T-helper 2 cell (primary cell): Measurements from ENCODE around the gene SIL1.
A peak's percentile ranks its signal among the peaks of the same experiment; 100 is the strongest.
"Not testable (repeated sequence)": the region's sequence is repeated elsewhere in the genome, so short reads cannot be mapped to it uniquely, and the experiment has no call there.

Experiments used
- DNase-seq, 5 experiments: peaks; one replicate each; pipeline versions ENCODE4 v3.0.0 to v3.0.0-alpha.2; 2012 to 2022
- total RNA-seq, 2 donors: gene quantifications; one replicate each; lab custom pipeline; 2026; lab: John Stamatoyannopoulos, UW

SIL1 gene
- 8.4 to 14.8 reads per million in 2 donors for total RNA-seq

GRCh38 chr5:139197710-139198669 is at the start of gene SIL1:
SIL1 (minus strand) TSS chr5:139198368; CDS start chr5:139127843, 70,525 bp downstream.
- DNase-seq, result peak; percentile 88 to 98 (median 97)

DNA sequence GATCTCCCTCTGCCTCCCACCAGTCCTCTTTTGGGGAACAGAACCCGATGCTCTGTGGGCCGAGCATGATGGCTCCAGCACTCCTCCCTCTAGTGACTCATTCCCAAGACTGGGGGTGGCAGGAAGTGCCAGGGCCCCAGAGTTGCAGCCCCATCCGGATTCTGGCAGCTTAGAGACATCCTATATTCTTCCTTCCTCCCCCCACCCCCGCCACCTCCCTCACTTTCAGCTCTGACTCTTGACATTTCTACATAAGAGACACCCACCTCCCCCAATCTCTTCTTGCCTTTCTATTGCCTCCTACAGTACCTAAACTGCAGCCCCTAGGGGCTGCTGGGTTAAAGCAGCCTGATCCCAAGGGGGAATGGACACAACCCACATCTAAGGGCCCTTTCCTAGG is 48.2 kb upstream of the SIL1 start:
- DNase-seq, result peak in 2 of 5 experiments; percentile 30 to 40

DNA sequence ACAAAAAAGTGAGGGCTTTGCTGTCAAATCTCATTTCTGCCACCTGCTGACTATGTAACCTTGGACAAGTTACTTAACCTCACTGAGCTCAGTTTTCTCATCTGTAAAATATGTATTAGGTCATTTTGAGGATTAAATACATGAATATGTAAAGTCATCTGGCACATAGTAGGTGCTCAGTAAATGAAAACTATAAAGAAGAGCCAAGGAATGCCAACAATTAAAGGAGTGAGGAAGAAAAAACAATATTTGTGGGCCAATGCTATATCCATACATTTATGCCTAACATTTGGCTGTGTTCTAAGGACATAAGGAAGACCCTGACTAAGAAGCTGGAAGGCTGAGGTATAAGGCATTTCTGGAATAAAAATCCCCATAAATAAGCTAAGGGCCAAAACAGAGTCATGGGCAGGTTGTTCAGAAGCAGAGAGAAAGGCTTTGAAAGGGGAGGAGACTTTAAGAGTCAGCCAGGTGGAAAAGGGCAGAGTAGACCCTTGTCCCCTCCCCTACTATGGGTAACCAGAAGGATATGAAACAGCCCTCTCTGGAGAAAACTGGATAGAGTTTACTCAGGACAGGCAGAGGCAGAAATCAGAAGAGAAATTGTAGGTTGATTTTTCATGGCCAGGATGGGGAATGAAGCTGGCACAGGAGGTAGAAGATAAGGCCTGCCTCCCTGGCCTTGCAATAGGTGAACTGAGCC is 47.6 kb upstream of the SIL1 start:
- DNase-seq, result no peak

- no peak for DNase-seq
Observed at GRCh38 chr5:139243425-139243970, 45.3 kb upstream of the SIL1 start.

DNA sequence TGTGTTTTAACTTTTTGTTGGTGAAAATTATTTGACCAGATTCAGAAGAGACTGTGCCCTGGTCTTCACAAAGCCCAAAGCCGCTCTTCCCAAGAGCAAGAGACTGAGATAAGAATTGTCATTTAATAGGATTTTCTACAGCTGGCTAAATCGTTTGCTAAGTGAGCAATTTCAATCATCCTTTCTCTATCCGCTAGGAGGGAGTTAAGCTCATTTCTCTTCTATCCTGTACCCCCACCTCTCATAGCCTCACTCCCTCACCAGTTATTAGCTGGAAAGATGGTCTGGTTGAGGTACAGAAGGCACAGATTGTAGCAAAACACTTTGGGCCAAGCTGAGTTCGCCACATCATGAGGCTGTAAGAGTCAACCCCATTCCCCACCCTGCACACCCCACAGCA is 43.0 kb upstream of the SIL1 start:
- no peak for DNase-seq

- no peak for DNase-seq
Observed at GRCh38 chr5:139236479-139236878, 38.3 kb upstream of the SIL1 start.

DNA sequence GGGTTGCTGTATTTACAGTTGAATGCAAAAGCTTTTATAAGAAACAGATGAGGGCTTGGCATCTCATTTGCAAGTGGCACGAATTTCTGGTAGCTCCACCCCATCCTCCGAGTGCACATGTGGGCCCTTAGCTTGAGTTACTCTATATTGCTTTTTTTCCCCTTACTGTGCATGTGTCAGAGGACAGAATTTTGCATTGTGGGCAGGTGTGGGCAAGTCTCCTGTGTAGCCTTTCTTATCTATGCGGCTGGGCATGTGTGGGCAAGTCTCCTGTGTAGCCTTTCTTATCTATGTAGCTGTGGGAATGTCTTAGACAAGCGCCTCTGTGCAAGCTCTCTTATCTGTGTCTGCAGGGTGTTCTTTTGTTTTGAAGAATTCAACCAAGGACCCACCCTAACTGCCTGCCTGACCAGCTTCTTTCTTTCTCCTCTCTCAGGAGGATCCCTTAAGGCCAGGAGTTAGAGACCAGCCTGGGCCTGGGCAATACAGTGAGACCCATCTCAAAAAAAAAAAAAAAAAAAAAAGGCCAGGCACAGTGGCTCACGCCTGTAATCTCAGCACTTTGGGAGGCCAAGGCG is 34.1 kb upstream of the SIL1 start:
- peak in 1 of 5 experiments; percentile 54 for DNase-seq

DNA sequence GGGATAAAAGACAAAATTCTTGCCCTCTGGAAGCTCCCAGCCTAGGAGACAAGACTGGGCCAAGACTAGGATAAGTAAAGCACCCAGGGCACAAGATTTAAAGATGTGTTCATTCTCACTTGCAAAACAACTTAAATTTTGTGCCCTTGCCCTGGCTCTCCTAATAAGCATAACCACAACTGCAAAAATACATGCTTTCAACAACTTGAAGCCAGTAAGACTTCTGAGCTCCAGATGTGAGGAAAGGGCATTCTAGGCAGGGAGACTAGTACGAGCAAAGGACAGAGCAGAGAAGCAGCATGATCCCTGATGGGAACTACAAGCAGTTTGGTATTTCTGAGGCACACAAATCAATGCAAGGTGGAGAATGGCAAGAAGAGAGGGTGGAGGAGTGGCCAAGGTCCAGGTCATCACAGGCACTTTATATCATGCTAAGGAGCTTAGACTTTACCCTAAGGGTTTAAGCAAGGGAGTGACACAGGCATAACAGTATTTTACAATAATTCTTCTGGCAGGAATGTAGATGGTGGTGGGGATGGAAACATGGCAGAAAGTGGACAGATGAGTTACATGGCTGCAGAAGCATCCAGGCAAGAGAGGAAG is 30.1 kb upstream of the SIL1 start:
- DNase-seq, result no peak

DNA sequence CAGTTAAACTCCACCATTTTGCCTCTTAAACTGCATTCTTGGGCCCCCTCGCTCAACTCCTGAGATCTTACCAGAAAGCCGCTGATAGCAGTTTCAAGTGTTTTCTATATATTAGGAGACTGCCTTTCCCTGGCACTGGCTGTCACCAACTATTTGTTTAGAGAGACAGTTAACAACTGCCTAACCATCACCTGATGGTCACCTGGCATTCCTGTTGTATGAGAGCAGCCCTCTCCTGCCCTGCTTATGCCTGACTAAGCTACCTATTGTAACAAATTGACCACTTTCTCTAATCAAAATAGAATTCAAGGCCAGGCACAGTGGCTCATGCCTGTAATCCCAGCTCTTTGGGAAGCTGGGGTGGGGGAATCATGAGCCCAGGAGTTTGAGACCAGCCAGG is 28.0 kb upstream of the SIL1 start:
- no peak for DNase-seq

- no peak for DNase-seq
Observed at GRCh38 chr5:139223481-139223880, 25.3 kb upstream of the SIL1 start.

DNA sequence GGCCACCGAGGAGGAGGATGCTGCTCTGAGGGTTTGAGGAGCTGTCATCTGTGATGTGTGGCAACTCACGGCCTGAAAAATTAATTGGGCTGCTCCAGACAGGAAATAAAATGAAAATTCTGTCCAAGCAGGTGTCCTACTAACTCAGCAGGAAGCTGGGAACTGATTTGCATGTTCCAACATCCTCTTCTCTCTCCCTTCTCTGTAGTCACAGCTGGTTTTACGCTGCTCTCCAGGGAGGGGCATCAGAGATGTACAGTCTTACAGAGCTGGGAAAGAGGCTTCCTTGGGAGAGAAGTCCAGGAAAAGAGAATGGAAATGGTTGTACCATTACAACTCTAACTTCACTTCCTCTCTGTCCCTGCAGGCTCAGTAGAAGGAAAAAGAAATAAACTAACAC is 24.2 kb upstream of the SIL1 start:
- no peak for DNase-seq

DNA sequence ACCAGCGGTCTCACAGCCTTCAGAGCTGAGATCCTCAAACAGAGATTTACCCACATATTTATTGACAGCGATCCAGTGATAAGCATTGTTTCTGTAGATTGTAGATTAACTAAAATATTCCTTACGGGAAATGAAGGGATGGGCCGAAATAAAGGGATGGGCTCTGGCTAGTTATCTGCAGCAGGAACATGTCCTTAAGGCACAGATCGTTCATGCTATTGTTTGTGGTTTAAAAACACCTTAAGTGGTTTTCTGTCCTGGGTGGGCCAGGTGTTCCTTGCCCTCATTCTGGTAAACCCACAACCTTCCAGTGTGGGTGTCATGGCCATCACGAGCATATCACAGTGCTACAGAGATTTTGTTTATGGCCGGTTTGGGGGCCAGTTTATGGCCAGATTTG is 19.9 kb upstream of the SIL1 start:
- DNase-seq, result not testable (repeated sequence)

- DNase-seq, result no peak
Observed at GRCh38 chr5:139215107-139215975, 17.2 kb upstream of the SIL1 start.

DNA sequence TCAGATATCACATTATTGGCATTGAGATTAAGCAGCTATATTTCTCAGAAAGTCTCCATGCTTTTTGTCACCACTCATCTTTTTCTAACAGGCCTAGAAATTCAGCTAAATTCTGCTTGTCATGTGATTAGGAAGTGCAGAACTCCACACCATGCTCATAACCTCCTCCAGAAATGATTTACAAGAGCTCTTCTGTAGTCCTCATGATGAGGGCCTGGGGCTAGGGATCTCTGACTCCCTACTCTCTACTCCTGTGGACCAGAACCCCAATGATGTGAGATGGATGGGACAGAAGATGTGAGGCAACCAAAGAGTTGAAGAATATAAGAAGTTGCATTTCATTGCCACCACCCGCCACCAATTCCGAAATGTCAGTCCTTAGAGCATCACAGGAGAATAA is 16.5 kb upstream of the SIL1 start:
- no peak for DNase-seq

- DNase-seq, result no peak
Observed at GRCh38 chr5:139212906-139213305, 14.7 kb upstream of the SIL1 start.

DNA sequence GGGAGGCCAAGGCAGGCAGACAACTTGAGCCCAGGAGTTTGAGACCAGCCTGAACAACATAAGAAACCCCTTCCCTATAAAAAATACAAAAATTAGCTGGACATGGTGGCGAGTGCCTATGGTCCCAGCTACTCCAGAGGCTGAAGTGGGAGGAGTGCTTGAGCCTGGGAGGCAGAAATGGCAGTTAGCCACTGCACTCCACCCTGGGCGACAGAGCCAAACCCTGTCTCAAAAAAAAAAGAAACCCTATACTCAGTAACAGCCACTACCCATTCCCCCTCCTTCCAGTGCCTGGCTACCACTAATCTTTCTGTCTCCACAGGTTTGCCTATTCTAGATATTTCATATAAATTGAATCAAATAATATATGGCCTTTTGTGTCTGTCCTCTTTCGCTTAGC is 14.3 kb upstream of the SIL1 start:
- DNase-seq, result no peak

GRCh38 chr5:139210585-139210984 is 12.4 kb upstream of the SIL1 start:
- no peak for DNase-seq

DNA sequence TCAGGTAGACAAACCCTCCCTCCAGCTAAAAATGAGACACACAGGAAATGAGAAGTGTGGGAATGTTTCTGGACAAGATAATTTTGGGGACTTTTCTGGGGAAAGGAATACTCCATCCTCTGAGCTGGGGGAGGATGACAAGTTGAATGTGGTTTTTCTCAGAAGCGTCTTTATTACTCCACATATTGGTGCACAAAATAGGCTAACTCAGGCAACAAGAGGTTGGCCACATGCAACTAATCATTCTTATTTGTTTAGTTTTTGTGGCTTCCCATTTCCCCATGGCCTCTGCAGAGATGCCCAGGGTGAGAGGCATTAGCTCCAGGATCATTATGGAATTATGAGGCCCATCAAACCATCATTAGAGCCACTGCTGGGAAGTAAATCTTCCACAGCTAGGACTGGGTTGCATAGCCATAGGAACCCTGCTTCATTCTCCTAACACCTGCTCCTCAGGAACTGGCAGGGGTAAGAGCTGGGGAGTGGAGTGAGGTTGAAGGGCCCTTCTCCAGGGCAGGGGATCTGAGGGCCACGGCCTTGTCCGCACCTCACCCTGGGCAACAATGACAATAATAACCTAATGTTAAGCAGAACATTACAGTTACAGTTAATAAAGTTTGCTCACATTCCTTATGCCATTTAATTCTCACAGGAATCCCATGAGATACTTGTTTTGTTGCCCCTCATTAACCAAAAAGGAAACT is 9.3 kb upstream of the SIL1 start:
- DNase-seq, result no peak

DNA sequence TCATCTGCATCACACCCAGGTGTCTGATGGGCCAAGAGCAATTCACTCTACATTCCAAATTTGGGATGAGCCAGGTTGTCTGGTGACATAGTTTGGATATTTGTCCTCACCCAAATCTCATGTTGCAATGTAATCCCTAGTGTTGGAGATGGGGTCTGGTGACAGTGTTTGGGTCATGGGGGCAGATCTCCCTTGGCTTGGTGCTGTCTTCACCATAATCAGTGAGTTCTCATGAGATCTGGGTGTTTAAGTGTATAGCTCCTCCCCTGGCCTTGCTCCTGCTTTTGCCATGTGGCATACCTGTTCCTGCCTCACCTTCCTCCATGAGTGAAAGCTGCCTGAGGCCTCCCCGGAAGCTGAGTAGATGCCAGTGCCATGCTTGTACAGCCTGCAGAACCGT is 7.4 kb upstream of the SIL1 start:
- DNase-seq, result no peak

DNA sequence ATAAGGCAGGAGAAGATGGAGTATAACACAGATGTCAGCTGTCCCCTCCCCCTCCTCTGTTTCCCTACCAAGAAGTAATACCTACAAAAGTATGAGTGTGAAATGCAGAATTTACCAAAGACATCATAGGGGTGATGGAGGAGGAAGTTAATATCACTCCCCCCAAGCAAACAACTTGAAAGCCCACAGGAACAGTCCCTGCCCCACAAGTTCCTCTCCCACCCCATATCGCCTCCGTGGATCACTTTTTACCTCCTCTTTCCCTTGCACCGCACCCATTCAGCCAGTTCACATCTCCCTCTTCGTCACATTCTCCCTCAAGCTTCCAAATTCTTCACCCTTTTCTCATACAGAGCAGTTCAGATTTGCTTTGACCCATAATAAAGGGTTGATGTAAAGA is 7.0 kb upstream of the SIL1 start:
- DNase-seq, result no peak

DNA sequence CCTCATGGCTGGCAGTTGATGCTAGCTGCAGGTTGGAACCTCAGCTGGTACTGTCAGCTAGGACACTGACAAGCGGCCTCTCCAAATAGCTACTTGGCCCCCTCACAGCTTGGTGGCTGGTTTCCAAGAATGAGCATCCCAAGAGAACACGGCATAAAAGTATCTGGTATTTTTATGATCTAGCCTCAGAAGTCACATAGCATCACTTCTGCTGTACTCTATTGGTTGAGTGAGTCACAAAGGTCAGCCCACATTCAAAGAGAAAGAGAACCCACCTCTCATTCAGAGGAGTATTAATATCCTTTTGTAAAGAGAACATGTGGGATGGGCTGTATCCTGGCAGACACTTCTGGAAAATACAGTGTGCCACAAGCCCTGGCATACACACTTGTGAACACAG is 6.0 kb upstream of the SIL1 start:
- no peak for DNase-seq
